Ishikawa (cell line): ENCODE data around the gene CCDC92B.

Experiments used
- CEBPB ChIP-seq: IDR thresholded peaks from 2 replicates; pipeline ENCODE4 v1.6.1; 2012
- CREB1 ChIP-seq: IDR thresholded peaks from 2 replicates; pipeline ENCODE4 v1.6.1; 2012; ENCODE audit warnings: low read depth
- EGR1 ChIP-seq: IDR thresholded peaks from 2 replicates; pipeline ENCODE4 v1.6.1; 2012
- EP300 ChIP-seq: IDR thresholded peaks from 2 replicates; pipeline ENCODE4 v1.6.1; 2012; ENCODE audit warnings: borderline replicate concordance
- FOXM1 ChIP-seq: IDR thresholded peaks from 2 replicates; pipeline ENCODE4 v1.6.1; 2012; ENCODE audit warnings: low read depth, borderline replicate concordance
- NFIC ChIP-seq: IDR thresholded peaks from 2 replicates; pipeline ENCODE4 v1.6.1; 2012
- RAD21 ChIP-seq: IDR thresholded peaks from 2 replicates; pipeline ENCODE4 v1.6.1; 2012; ENCODE audit warnings: low read depth
- TAF1 ChIP-seq: IDR thresholded peaks from 2 replicates; pipeline ENCODE4 v1.6.1; 2012; ENCODE audit warnings: low read depth, mild to moderate bottlenecking
- TCF12 ChIP-seq: IDR thresholded peaks from 2 replicates; pipeline ENCODE4 v1.6.1; 2012; ENCODE audit warnings: low read depth
- TEAD4 ChIP-seq: IDR thresholded peaks from 2 replicates; pipeline ENCODE4 v1.6.1; 2012
- YY1 ChIP-seq: IDR thresholded peaks from 2 replicates; pipeline ENCODE4 v1.6.1; 2012; ENCODE audit warnings: low read depth
- ZBTB7A ChIP-seq: IDR thresholded peaks from 2 replicates; pipeline ENCODE4 v1.6.1; 2012; ENCODE audit warnings: low read depth
- TF ChIP-seq, protein P1 (sequence below): IDR thresholded peaks from 2 replicates; pipeline ENCODE4 v1.6.1; 2012; ENCODE audit warnings: low read depth, mild to moderate bottlenecking
- TF ChIP-seq, protein P2 (sequence below): IDR thresholded peaks from 2 replicates; pipeline ENCODE4 v1.6.1; 2012
- TF ChIP-seq, protein P3 (sequence below): IDR thresholded peaks from 2 replicates; pipeline ENCODE4 v1.6.1; 2012

Gene CCDC92B

DNA sequence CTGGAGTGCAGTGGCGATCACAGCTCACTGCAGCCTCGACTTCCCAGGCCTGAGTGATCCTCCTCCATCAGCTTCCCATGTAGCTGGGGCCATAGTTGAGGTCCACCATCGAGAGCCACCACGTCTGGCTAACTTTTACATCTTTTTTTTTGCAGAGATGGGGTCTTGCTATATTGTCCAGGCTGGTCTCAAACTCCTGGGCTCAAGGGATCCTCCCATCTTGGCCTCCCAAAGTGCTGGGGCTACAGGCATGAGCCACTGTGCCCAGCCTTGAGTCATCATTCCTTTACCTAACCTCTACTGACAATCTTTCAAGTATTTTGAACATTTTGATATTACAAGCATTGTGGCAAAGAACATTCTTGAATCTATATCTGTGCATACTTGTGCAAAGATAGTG, 9.4 kb upstream of the CCDC92B start:
- TF ChIP-seq, protein P1, sequence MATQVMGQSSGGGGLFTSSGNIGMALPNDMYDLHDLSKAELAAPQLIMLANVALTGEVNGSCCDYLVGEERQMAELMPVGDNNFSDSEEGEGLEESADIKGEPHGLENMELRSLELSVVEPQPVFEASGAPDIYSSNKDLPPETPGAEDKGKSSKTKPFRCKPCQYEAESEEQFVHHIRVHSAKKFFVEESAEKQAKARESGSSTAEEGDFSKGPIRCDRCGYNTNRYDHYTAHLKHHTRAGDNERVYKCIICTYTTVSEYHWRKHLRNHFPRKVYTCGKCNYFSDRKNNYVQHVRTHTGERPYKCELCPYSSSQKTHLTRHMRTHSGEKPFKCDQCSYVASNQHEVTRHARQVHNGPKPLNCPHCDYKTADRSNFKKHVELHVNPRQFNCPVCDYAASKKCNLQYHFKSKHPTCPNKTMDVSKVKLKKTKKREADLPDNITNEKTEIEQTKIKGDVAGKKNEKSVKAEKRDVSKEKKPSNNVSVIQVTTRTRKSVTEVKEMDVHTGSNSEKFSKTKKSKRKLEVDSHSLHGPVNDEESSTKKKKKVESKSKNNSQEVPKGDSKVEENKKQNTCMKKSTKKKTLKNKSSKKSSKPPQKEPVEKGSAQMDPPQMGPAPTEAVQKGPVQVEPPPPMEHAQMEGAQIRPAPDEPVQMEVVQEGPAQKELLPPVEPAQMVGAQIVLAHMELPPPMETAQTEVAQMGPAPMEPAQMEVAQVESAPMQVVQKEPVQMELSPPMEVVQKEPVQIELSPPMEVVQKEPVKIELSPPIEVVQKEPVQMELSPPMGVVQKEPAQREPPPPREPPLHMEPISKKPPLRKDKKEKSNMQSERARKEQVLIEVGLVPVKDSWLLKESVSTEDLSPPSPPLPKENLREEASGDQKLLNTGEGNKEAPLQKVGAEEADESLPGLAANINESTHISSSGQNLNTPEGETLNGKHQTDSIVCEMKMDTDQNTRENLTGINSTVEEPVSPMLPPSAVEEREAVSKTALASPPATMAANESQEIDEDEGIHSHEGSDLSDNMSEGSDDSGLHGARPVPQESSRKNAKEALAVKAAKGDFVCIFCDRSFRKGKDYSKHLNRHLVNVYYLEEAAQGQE: no peak
- TF ChIP-seq EGR1 (no peak), EP300 (no peak), YY1 (no peak), CEBPB (no peak), NFIC (no peak), ZBTB7A (no peak), FOXM1 (no peak), TCF12 (no peak), TAF1 (no peak), CREB1 (no peak), RAD21 (no peak), TEAD4 (no peak)
- TF ChIP-seq, protein P2, sequence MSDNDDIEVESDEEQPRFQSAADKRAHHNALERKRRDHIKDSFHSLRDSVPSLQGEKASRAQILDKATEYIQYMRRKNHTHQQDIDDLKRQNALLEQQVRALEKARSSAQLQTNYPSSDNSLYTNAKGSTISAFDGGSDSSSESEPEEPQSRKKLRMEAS: no peak
- TF ChIP-seq, protein P3, sequence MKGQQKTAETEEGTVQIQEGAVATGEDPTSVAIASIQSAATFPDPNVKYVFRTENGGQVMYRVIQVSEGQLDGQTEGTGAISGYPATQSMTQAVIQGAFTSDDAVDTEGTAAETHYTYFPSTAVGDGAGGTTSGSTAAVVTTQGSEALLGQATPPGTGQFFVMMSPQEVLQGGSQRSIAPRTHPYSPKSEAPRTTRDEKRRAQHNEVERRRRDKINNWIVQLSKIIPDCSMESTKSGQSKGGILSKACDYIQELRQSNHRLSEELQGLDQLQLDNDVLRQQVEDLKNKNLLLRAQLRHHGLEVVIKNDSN: no peak

DNA sequence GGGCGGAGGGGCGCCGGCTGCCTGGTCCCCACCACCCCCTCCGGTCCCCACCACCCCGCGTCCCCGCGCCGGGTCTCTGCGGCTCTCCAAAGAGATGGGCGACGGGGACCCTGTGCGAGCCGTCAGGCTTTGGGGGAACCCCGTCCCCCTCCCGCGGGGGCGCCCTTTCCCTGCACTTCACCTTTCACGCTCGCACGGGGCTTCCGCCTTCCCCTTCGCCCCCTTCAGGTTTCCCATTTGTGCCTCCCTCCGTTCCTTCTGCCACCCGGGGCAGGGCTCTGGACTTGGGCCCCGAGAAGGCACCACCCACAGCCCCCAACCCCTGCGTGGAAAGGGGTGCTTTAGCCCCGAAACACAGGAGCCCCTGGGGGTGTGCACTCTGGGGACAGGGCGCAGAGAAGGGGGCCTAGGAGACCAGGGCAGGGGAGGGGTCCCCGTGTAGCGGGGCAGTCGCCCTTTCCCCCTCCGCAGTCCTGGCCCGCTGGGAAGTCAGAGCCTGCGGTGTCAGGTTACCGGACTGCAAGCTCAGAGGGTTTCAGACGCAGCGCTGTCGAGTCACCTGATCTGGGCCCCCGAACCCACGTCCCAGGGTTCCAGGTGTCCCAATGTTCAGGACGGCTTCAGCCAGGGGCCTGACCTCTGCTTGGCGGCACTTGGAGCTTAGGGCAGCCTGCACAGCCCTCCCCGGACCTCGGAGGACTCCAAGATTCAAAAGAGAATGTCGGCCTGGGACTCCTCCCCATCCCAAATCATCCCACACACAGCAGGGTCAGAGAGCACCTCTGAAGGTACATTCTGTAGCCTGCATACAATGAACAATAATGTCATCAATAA, 6.7 kb upstream of the CCDC92B start:
- TF ChIP-seq, protein P3: 0 out of 2 replicates have a peak, but pooled peaks have one; percentile 46
- TF ChIP-seq FOXM1 (no peak), EGR1 (no peak), RAD21 (no peak), TEAD4 (no peak), NFIC (no peak), ZBTB7A (peak; percentile 97), TAF1 (no peak), TCF12 (no peak)
- TF ChIP-seq, protein P2: no peak

DNA sequence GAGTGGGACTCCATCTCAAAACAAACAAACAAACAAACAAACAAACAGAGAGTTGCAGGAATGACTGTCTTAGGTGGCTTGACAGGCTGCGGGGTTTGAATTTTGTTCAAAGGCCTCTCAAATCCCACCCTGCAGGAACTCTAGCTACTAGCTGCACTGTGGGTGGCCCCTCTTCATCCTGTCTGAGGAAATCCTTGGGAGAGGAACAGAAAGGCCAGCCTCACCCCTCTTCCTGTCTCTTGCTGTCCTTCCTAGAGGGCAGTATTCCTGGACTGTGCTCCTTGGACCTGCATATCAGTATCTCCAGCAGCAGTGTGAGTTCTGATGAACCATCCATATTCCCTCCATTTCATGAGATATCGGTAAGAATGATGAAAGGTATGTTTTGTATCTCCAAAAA, 2.0 kb upstream of the CCDC92B start:
- TF ChIP-seq NFIC (no peak), FOXM1 (no peak), RAD21 (no peak), TEAD4 (no peak), TAF1 (no peak), CEBPB (no peak), CREB1 (no peak), EP300 (no peak), EGR1 (no peak), YY1 (no peak), TCF12 (no peak), ZBTB7A (no peak)
- TF ChIP-seq, protein P2: no peak
- TF ChIP-seq, protein P1: no peak
- TF ChIP-seq, protein P3: no peak

DNA sequence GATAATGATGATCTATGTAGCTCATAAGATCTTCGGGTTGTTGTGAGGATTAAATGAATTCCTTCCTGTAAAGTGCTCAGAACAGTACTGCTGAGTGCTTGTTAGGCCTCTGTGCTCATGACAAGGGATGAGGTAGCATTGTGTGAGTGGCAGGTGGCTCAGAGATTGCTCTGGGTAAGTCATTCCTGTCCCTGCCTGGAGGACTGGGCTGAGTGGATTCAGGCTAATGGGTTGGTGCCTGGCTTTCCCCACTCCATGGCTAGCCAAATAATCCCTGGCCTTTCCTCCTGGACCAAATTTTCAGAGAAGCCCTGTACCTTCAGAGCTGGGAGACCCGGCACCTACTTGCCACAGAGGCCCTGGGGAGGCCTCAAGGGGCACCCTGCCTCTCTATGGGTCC, 1.3 kb upstream of the CCDC92B start:
- TF ChIP-seq NFIC (no peak), FOXM1 (no peak), TEAD4 (no peak), YY1 (no peak), EGR1 (no peak), TAF1 (no peak), ZBTB7A (no peak), CREB1 (no peak), CEBPB (no peak), EP300 (no peak), RAD21 (no peak)
- TF ChIP-seq, protein P2: no peak
- TF ChIP-seq, protein P3: no peak
